Measurements from ENCODE around the gene INPP5A.
"Not testable (repeated sequence)": the region's sequence is repeated elsewhere in the genome, so short reads cannot be mapped to it uniquely, and the experiment has no call there.

The INPP5A gene

DNA sequence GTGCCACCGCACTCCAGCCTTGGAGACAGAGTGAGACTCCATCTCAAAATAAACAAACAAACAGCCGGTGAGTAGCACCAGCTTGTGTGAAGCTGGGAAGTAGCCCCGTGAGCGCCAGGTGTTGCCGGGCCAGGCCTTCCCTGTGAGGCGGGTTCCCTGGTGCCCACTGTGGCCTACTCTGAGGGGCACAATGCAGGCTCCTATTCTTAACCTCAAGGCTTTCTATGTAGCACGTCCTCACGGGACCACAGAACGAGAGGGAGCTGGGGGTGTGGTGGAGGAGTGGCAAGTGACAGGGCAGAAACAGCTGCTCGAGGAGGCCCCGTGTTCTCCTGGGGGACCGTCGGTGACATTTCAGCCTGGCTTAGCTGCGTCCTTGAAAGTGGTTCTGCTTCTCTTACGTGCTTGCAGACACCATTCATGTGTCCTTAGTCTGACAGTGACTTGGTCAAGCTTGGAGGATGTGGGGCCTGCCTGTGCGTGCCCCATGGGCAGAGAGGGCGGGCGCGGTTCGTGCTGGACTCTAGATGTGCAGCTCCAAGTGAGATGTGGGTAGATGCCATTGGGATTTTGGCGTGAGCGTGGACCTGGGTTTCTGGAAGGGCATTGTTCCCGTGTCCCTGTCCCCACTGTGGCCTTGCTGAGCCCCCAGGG, 131.7 kb downstream of the INPP5A start:
- ChIA-PET CTCF (interaction anchor here (1.9 kb wide), 2 partner anchors 10 to 14 kb away, joined by 4 to 9 read pairs; no protein-coding TSS in a partner anchor), POLR2A (no interaction called here)
- TF ChIP-seq, protein P1, sequence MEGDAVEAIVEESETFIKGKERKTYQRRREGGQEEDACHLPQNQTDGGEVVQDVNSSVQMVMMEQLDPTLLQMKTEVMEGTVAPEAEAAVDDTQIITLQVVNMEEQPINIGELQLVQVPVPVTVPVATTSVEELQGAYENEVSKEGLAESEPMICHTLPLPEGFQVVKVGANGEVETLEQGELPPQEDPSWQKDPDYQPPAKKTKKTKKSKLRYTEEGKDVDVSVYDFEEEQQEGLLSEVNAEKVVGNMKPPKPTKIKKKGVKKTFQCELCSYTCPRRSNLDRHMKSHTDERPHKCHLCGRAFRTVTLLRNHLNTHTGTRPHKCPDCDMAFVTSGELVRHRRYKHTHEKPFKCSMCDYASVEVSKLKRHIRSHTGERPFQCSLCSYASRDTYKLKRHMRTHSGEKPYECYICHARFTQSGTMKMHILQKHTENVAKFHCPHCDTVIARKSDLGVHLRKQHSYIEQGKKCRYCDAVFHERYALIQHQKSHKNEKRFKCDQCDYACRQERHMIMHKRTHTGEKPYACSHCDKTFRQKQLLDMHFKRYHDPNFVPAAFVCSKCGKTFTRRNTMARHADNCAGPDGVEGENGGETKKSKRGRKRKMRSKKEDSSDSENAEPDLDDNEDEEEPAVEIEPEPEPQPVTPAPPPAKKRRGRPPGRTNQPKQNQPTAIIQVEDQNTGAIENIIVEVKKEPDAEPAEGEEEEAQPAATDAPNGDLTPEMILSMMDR (IDR thresholded peaks at IDR 0.05; ENCODE audit: control extremely low read depth, extremely low read depth, low read depth, missing control alignments): no peak
- no peak for DNase-seq (ENCODE audit: extremely low spot score)

DNA sequence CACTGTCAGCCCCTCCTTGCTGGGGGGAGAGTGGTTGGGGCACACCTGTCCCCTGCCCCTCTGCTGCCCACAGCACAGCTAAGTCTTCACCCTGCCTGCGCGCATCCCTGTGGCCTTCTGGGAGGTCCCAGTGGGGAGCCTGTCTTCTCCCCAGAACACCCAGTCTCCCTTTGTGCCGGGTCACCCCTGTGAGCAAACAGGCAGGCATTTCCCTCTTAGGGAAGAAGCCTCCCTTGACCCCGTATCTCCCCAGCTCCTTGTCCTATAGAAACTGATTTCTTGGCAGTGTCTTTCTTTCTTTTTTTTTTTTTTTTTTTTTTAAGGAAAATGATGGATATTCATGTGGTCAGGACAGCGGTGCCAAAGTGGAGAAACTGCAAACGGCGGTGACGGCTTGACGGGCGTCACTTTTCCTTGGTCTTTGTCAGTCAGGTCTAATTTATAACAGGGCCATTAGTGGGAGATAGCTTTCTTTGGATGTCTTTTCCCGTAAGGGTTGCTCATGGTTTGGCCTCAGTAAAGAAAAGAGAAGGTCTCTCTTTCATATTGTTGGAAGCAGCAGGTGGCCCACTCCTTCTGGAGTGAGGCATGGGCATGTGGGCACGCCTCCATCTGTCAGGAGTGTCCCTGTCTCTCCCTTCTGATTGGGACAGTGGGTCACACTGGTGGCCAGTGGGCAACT, 133.1 kb downstream of the INPP5A start:
- DNase-seq (ENCODE audit: extremely low spot score): no peak
- POLR2A ChIA-PET: no interaction called here
- CTCF ChIA-PET: interaction anchor here (1.0 to 1.8 kb wide), 2 partner anchors 16 kb away, joined by 3 to 6 read pairs; no protein-coding TSS in a partner anchor
- TF ChIP-seq, protein P1 (IDR thresholded peaks at IDR 0.05; ENCODE audit: control extremely low read depth, extremely low read depth, low read depth, missing control alignments): no peak

DNA sequence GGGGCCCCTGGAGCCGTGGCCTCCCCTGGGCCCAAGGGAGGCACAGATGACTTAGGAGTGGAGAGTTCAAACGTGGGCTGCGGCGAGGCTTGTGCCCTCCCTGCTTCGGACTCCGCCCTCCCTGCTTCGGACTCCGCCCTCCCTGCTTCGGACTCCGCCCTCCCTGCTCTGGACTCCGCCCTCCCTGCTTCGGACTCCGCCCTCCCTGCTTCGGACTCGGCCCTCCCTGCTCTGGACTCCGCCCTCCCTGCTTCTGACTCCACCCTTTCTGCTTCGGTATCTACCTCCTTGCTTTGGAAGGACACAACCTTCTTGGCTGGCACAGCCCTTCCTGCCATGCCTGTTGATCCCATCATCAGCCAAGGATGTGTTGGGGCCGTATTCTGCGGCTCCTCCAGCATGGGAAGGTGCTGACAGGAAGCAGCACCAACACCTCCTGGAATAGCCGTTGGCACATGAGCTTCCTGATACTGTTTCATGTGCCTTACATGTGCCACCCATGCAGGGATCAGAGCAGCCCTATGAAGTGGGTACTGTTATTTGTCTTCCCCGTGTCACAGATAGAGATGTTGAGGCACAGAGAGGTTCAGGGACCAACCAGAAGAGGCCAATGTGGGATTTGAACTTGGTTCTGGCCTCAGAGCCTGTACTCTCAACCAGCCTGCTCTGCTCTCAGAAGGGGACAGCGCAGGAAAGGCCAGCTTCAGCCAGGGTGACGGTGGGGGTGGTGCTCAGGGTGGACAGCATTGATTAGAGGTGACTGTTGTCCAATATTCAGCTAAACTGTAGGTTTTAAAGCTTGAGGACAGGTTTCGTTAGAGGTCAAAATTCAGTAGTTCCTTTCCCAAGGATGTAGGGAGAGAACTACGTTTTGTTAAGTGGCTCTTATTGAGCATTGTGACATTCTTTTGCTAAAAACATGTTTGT, 133.9 kb downstream of the INPP5A start:
- TF ChIP-seq, protein P1 (IDR thresholded peaks at IDR 0.05; ENCODE audit: control extremely low read depth, extremely low read depth, low read depth, missing control alignments): no peak
- ChIA-PET CTCF (interaction anchor here (1.8 kb wide), 1 partner anchor 17 kb away, joined by 6 read pairs; no protein-coding TSS in a partner anchor), POLR2A (no interaction called here)
- no peak for DNase-seq (ENCODE audit: extremely low spot score)

DNA sequence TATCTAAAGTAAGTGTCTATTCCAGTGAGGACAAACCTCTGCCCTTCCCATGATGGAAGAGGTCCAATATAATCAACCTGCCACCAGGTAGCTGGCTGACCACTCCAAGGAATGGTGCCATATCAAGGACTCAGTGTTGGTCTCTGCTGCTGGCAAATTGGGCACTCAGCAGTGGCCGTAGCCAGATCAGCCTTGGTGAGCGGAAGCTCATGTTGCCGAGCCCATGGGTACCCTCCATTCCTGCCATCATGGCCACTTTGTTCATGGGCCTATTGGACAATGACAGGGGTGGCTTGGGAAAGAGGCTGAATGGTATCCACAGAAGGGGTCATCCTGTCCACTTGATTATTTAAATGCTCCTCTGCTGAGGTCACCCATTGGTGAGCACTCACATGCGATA, 136.2 kb downstream of the INPP5A start:
- CTCF ChIA-PET; DNase-seq (ENCODE audit: extremely low spot score); POLR2A ChIA-PET: not testable (repeated sequence)

DNA sequence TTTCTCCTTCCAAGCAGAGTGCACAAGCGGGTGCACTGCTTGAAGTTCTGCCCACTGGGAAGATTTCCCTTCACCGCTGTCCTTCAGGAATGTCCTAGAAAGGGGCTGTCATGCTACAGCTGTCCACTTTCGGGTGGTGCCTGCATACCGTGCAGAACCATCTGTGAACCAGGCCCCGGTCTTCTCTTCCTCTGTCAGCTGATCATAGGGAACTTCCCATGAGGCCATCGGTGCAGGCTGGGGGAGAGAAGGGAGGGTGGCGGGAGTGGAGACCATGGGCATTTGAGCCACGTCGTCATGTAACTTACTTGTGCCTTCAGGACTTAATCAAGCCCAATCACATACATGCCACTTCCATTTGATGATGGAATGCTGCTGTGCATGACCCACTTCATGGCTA, 136.7 kb downstream of the INPP5A start:
- no peak for DNase-seq (ENCODE audit: extremely low spot score)
- CTCF ChIA-PET: no interaction called here
- TF ChIP-seq, protein P1 (IDR thresholded peaks at IDR 0.05; ENCODE audit: control extremely low read depth, extremely low read depth, low read depth, missing control alignments): no peak
- POLR2A ChIA-PET: no interaction called here

DNA sequence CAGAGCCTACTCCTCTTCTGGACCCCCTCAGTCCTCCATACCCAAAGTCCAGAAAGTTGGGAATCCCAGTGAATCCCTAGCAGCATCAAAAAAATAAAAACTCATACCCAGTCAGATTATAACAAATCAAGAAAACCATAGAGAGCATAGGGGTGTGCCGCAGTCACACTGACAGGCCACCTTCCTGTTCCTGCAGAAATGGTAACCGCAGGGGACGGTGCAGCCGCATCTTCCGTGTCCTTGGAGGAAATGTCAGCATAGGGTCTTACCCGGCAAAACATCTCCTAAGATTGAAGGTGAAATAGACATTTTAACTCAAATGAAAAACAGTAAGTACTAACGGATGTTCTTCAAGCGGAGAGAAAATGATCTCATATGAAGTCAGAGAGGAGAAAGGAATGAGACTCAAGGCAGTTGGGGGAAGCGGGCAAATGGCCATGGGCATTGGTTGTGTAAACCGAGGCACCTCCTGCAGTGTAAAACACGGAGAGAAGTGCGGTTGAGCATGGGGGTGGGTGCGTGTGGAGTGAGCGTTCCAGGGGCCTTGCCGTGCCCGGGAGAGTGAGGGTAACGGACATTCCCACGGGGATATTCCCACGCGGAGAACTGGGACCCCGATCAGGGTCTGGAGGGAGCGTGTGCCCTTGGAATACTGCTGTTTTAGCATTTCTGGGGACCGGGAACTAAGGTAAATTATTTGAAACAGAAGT, 137.6 kb downstream of the INPP5A start:
- TF ChIP-seq, protein P1 (IDR thresholded peaks at IDR 0.05; ENCODE audit: control extremely low read depth, extremely low read depth, low read depth, missing control alignments): no peak
- POLR2A ChIA-PET: no interaction called here
- CTCF ChIA-PET: no interaction called here
- no peak for DNase-seq (ENCODE audit: extremely low spot score)

All from GM10248 (cell line).